Spleen (tissue), 11 donors: ENCODE measurements around the gene MGMT. TPM values are rescaled to one million over a fixed set of nuclear protein-coding genes. Genes with fewer than 3 reads are reported as not detected.

Experiments
- DNase-seq: peaks from one replicate; pipeline ENCODE4 v3.0.0-alpha.2; 2020
- H3K27ac ChIP-seq, 8 donors: fragments of 200-600 bp; sonication (generic) in 7 of 8; 1 replicate in 4 of 8; 2 replicates in 4 of 8; pipeline versions ENCODE4 v1.5.0 to v1.8.0; 2016 to 2021; ENCODE audit warnings: inconsistent platforms in 4 of 8, mild to moderate bottlenecking in 4 of 8, moderate library complexity in 1 of 8
- H3K27me3 ChIP-seq, 7 donors: fragments of 200-600 bp; sonication (generic) in 6 of 7; replicated peaks in 1 of 7; 1 replicate in 4 of 7; 2 replicates in 3 of 7; pipeline versions ENCODE4 v1.5.0 to v1.8.0; 2016 to 2021; ENCODE audit warnings: inconsistent platforms in 3 of 7, mild to moderate bottlenecking in 1 of 7
- H3K36me3 ChIP-seq, 6 donors: fragments of 200-600 bp; sonication (generic) in 5 of 6; 1 replicate in 4 of 6; 2 replicates in 2 of 6; pipeline versions ENCODE4 v1.5.0 to v1.8.0; 2016 to 2021; ENCODE audit warnings: inconsistent platforms in 2 of 6
- H3K4me1 ChIP-seq, 6 donors: fragments of 200-600 bp; sonication (generic) in 5 of 6; 1 replicate in 3 of 6; 2 replicates in 3 of 6; pipeline versions ENCODE4 v1.5.0 to v1.8.0; 2016 to 2021; ENCODE audit warnings: inconsistent platforms in 3 of 6
- H3K4me3 ChIP-seq, 8 donors: fragments of 200-600 bp; sonication (generic) in 7 of 8; 1 replicate in 4 of 8; 2 replicates in 4 of 8; pipeline versions ENCODE4 v1.5.0 to v1.8.0; 2016 to 2021; ENCODE audit warnings: inconsistent platforms in 4 of 8, mild to moderate bottlenecking in 4 of 8, moderate library complexity in 2 of 8
- H3K9me3 ChIP-seq, 8 donors: fragments of 200-600 bp; sonication (generic) in 7 of 8; 1 replicate in 4 of 8; 2 replicates in 4 of 8; pipeline versions ENCODE4 v1.5.0 to v1.8.0; 2016 to 2021; ENCODE audit warnings: inconsistent platforms in 4 of 8
- POLR2A ChIP-seq, 3 donors: fragments of 450-650 bp; IDR thresholded peaks; one replicate each; pipeline ENCODE4 v1.5.1; 2017; ENCODE audit warnings: antibody characterized with exemption in 3 of 3, mild to moderate bottlenecking in 1 of 3
- POLR2AphosphoS5 ChIP-seq, 3 donors: sonication (generic); formaldehyde crosslinking; IDR thresholded peaks; one replicate each; pipeline ENCODE4 v1.5.1; 2017; ENCODE audit warnings: antibody characterized with exemption in 3 of 3
- WGBS, 5 donors: extraction: QIAGEN DNeasy Blood & Tissue Kit in 3 of 5; methylation state at CpG; one replicate each; pipeline versions ENCODE4 v1.1.5 to v1.1.7; 2013 to 2018; 5-methylcytosine and 5-hydroxymethylcytosine counted together
- intact Hi-C: fragments of 100-400 bp; cut with DNase I; formaldehyde crosslinking; loops from one replicate; pipeline ENCODE4 v1.15.0; 2023; ENCODE audit warnings: low total_unique reads
- polyA plus RNA-seq, 3 donors: library from polyadenylated mRNA; stranded (reverse); fragments of 200-250 nt; gene quantifications; one replicate each; pipeline ENCODE4 v1.2.1, GENCODE V29; 2013
- total RNA-seq, 7 donors: library from RNA; depleted of rRNA in 3 of 7; stranded (reverse); fragments of >200 nt in 3 of 7; fragmentation: NEBNext Ultra II Directional in 4 of 7; extraction: Animal tissue kit (Norgen Biotek cat#: 25700) in 4 of 7; gene quantifications; one replicate each; pipeline versions ENCODE4 v1.1.0 to v1.2.1, GENCODE V29; 2016 to 2021
- TF ChIP-seq, protein P1 (sequence below), 11 experiments: fragments of 200-600 bp in 7 of 11; fragments of 450-650 bp in 4 of 11; sonication (generic) in 4 of 11; IDR thresholded peaks in 8 of 11; conservative IDR thresholded peaks in 3 of 11; 1 replicate in 7 of 11; 2 replicates in 4 of 11; pipeline versions ENCODE4 v1.4.0 to v1.8.0; 2016 to 2021; ENCODE audit warnings: antibody characterized with exemption in 11 of 11, inconsistent platforms in 4 of 11, mild to moderate bottlenecking in 1 of 11
- donor health status: healthy with polysubstance abuse.
- donor health status: DM: no; HTN: no; CAD: no; lungs with moderate emphysema.
- donor health status: DM: no; HTN: no; CAD: no.
- donor health status: Bipolar disorder and iron deficiency.
- donor health status: healthy.
- donor health status: DM: no; HTN: no; CAD: no.
- donor health status: DM: yes; HTN: yes; CAD: no.

The MGMT gene
- total and polyA plus RNA-seq, 10 donors: 14.3 to 33.4 (median 21.7) TPM

DNA sequence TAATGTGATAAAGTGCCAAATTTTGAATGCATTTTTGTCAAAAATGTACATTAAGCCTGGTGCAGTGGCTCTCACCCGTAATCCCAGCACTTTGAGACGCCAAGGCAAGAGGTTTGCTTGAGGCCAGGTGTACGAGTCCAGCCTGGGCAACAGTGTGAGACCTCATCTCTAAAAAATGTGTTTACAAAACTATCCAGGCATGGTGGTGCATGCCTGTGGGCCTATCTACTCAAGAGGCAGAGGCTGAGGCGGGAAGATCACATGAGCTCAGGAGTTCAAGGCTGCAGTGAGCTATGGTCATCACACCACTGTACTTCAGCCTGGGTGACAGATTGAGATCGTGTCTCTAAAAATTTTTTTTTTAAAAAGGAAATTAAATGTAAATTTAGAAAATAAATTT lies 18.5 kb upstream of the MGMT start:
- TF ChIP-seq POLR2A (IDR thresholded peaks at IDR 0.05): no peak
- TF ChIP-seq POLR2AphosphoS5 (IDR thresholded peaks at IDR 0.05): no peak
- TF ChIP-seq, protein P1, sequence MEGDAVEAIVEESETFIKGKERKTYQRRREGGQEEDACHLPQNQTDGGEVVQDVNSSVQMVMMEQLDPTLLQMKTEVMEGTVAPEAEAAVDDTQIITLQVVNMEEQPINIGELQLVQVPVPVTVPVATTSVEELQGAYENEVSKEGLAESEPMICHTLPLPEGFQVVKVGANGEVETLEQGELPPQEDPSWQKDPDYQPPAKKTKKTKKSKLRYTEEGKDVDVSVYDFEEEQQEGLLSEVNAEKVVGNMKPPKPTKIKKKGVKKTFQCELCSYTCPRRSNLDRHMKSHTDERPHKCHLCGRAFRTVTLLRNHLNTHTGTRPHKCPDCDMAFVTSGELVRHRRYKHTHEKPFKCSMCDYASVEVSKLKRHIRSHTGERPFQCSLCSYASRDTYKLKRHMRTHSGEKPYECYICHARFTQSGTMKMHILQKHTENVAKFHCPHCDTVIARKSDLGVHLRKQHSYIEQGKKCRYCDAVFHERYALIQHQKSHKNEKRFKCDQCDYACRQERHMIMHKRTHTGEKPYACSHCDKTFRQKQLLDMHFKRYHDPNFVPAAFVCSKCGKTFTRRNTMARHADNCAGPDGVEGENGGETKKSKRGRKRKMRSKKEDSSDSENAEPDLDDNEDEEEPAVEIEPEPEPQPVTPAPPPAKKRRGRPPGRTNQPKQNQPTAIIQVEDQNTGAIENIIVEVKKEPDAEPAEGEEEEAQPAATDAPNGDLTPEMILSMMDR (IDR thresholded peaks at IDR 0.05 in 8 of 11, conservative IDR thresholded peaks at IDR 0.05 in 3 of 11): no peak
- no peak for DNase-seq
- H3K36me3 ChIP-seq: no peaks in the 10 kb centered on the region
- H3K9me3 ChIP-seq: peaks cover 0 to 9% (median 0%) of the 10 kb centered on the region in 8 donors
- 84 to 91% (median 87%) methylated on average over 5 of the region's 5 CpGs for WGBS, 5 donors
- H3K4me3 ChIP-seq: no peak overlapping the region
- intact Hi-C loops: no loop called here
- H3K27ac ChIP-seq: no peak overlapping the region
- H3K27me3 ChIP-seq: no peaks in the 10 kb centered on the region
- no peaks in the 10 kb centered on the region for H3K4me1 ChIP-seq

DNA sequence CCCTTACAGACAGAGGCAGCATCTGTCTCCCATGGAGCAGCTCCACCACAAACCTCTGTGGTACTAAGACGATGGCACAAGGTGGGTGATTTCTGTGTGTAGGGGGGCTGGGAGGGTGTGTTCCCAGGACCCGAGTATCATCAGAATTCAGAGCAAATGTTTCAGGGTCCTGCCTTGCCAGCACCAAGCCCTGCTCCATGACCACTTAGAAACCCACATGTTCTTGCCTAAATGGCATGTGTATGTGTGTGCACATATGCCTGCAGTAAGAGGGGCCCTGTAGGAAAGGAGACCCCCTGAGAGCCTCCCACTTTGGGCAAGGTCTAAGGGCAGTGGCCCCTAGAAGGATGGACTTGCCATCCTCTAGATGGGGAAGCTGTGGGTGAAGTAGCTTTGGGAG lies 17.1 kb upstream of the MGMT start:
- Histone ChIP-seq H3K4me1 (peaks cover 0 to under 1% (median 0%) of the 10 kb centered on the region in 6 donors), H3K36me3 (no peaks in the 10 kb centered on the region), H3K27ac (no peak overlapping the region), H3K27me3 (no peaks in the 10 kb centered on the region), H3K9me3 (peaks cover 0 to 9% (median 0%) of the 10 kb centered on the region in 8 donors), H3K4me3 (no peak overlapping the region)
- TF ChIP-seq, protein P1 (IDR thresholded peaks at IDR 0.05 in 8 of 11, conservative IDR thresholded peaks at IDR 0.05 in 3 of 11): no peak
- TF ChIP-seq POLR2A (IDR thresholded peaks at IDR 0.05) (no peak), POLR2AphosphoS5 (IDR thresholded peaks at IDR 0.05) (no peak)
- 82 to 92% (median 86%) methylated on average over 2 of the region's 2 CpGs for WGBS, 5 donors
- intact Hi-C loops: no loop called here
- DNase-seq: no peak

DNA sequence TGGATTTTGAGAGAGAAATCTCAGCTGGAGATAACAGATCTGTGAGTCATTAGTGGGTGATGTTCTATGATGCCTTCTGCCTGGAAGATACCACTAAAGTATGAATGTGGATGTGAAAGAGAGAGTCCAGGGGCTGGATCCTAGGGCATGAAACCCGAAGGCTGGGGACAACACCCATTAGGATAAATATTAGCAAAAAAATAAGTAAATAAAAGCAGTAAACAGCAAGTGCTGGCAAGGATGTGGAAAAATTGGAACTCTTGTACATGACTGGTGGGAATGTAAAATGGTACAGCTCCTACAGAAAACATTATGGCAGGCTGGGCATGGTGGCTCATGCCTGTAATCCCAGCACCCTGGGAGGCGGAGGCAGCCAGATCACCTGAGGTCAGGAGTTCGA lies 16.6 kb upstream of the MGMT start:
- Histone ChIP-seq H3K4me1 (peaks cover 0 to 5% (median 0%) of the 10 kb centered on the region in 6 donors), H3K9me3 (peaks cover 0 to 9% (median 0%) of the 10 kb centered on the region in 8 donors), H3K27me3 (no peaks in the 10 kb centered on the region), H3K4me3 (no peak overlapping the region), H3K27ac (no peak overlapping the region), H3K36me3 (no peaks in the 10 kb centered on the region)
- 90 to 93% (median 92%) methylated on average over 3 of the region's 3 CpGs for WGBS, 5 donors
- TF ChIP-seq POLR2A (IDR thresholded peaks at IDR 0.05) (no peak), POLR2AphosphoS5 (IDR thresholded peaks at IDR 0.05) (no peak)
- TF ChIP-seq, protein P1 (IDR thresholded peaks at IDR 0.05 in 8 of 11, conservative IDR thresholded peaks at IDR 0.05 in 3 of 11): no peak
- DNase-seq: no peak
- intact Hi-C loops: no loop called here

GRCh38 chr10:129455625-129456024 lies 11.4 kb upstream of the MGMT start:
- no peak overlapping the region for H3K4me3 ChIP-seq
- no peak for TF ChIP-seq POLR2A (IDR thresholded peaks at IDR 0.05)
- TF ChIP-seq POLR2AphosphoS5 (IDR thresholded peaks at IDR 0.05): peak in 1 of 3 donors; percentile 43
- TF ChIP-seq, protein P1 (IDR thresholded peaks at IDR 0.05 in 8 of 11, conservative IDR thresholded peaks at IDR 0.05 in 3 of 11): no peak
- peaks cover 0 to 6% (median 0%) of the 10 kb centered on the region in 6 donors for H3K4me1 ChIP-seq
- WGBS, 5 donors: 56 to 75% (median 66%) methylated on average over 6 of the region's 6 CpGs
- intact Hi-C loops: no loop called here
- peaks cover 0 to 9% (median 0%) of the 10 kb centered on the region in 8 donors for H3K9me3 ChIP-seq
- peak overlapping the region in 1 of 8 donors; percentile 10 for H3K27ac ChIP-seq
- peaks cover 0 to 6% (median 0%) of the 10 kb centered on the region in 7 donors for H3K27me3 ChIP-seq
- no peak for DNase-seq
- no peaks in the 10 kb centered on the region for H3K36me3 ChIP-seq
